NCI-H128 (cell line): ENCODE measurements around the gene UGT1A10.
"Not testable (repeated sequence)": the region's sequence is repeated elsewhere in the genome, so short reads cannot be mapped to it uniquely, and the experiment has no call there.

Experiments used
- DNase-seq: peaks from one replicate; lab custom pipeline; 2025; ENCODE audit not compliant: unreplicated experiment; lab: John Stamatoyannopoulos, UW

Gene UGT1A10

DNA sequence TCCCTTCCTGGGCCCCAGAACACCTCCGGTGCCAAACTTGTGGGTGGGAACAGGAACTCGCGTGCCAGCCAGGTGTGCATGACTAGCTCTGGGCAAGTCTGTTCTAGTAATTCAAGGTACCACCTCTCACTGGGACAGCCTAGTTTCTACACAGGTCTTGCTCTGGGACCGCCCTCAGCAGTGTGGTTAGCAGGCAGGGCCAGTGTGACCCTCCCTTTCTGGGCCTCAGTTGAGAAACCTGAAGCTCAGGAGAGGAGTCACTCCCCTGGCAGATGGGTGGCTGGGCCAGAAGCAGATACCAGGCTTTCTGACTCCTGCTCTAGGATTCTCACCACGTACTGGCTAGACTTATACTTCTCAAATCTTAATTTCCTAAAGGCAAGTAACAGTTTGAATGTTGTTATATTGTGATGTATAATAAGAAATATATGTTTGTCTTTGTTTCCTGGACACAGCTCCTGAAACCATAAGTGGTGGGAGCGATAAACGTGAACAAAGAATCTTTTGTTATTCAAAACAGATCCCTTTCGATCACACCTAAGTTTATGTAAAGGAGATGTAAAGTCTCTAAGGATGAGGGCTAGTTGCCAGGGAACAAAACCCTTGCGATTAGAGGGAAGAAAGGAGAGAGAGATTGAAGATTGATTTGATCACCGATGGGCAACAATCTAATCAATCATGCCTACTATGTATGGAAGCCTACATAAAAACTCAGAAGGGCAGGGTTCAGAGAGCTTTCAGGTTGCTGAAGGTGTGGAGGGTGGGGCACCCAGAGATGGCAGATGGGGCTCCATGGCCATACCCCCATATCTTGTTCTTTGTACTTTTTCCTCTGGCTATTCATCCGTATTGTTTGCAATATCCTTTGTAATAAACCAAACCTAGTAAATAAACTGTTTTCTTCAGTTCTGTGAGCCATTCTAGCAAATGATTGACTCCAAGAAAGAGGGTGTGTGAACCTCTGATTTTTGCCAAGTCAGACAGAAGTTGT, 55.5 kb downstream of the UGT1A10 start:
- DNase-seq: no peak

DNA sequence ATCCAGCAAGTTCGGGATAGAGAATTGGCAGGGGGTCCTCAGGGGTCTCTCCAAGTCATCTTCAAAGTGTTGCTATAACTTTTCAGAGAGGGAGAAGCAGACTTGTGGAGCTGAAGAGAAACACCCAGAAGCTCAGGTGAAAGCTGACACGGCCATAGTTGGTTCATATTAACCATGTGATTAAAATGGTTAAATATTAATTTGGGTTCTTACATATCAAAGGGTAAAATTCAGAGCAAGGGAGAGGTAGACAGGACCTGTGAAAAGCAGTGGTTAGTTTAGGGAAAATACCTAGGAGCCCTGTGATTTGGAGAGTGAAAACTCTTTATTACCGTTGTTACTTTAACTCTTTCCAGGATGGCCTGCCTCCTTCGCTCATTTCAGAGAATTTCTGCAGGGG, 56.4 kb downstream of the UGT1A10 start, which contains the start of gene UGT1A6:
UGT1A6 (plus strand) TSS at position 243 of the 400 bp plus-strand sequence; CDS start at position 358, 115 bp downstream.
- DNase-seq: no peak

DNA sequence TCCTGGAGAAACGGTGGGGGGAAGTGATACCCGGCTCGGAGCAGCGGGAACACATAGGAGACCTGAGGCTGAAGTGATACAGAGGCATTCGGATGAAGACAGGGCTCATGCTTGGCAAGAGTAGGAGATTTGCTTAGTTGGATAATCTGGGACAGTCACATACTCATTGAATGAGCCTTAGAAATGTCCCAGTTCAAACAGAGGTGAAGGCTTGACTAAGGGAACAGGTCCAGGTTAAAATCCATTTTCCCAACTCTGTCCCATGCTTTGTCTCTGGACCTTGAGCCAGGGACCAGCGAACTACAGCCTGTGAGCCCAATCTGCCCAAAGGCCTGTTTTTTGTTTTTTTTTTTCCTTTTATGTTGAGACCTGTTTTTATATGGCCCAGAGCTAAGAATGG, 57.7 kb downstream of the UGT1A10 start:
- DNase-seq: no peak

DNA sequence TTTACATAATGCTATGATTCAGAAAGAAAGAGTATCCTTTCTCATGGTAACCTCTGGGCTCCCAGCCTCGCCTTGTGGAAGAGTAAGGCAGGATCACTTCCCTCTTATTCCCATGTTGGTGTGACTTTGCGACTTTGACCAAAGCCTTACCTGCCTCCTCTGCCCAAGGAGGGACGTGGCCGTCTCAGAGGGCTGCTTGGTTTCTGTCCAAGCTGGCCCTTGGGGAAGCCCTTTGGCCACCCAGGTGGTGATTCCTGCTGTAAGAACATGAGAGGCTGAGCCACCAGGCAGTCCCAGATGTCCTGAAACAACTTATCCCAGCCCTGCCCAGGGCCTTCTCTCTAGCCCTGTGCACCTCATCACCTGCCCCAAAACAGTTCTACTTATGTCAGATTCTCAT, 62.5 kb downstream of the UGT1A10 start:
- no peak for DNase-seq

DNA sequence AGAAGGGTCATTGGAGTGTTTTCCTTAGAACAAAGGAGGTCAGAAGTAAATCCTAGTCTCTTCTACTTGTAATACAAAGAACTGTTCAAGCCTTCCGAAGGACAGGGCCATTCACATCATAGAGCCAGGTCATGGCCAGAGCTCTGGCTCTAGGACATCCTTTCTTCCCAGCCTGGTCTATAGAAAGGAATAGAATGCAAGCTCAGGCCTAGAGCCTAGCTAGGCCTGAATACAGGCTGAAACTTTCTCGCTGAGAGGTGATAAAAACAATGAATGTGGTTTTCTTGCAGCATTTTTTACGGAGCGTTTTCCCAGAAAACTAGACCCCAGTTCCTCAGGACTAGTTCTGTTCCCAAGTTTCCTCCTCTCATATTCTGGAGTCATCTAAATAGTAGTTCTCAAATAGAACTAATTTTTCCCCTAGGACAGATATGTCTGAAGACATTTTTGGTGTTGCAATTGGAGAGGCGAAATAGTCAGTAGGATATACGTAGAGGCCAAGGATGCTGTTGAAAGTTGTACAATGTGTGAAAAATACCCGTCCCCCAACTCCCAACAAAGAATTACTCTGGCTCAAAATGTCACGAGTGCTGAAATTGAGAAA, 63.3 kb downstream of the UGT1A10 start:
- no peak for DNase-seq

DNA sequence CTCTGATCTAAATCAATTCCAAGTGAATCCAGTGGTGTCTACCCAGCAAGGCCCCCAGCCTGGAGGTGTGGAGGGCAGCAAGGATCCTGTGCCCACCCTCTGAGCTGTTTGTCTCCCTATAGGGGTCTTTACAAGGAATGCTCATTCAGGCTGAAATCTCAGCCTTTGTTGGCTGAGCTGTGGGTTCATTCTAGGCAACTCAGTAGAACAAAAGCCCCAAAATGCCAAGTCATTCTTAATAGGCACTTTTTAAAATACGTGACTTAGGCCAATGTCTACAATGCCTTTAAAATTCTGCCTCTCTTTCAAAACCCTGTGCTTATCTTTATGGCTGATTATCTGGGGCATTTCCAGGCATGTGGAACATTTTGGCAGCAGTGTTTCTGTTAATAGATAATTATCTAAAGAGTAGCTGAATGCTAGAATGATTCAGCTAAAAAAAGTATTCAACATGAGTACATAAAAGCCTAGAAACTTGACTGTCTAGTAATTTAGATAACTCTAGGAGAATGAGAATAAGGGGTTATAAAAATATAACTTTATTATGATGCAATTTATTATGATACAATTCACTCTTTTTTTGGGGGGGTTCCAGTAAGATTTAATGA, 63.9 kb downstream of the UGT1A10 start:
- no peak for DNase-seq

DNA sequence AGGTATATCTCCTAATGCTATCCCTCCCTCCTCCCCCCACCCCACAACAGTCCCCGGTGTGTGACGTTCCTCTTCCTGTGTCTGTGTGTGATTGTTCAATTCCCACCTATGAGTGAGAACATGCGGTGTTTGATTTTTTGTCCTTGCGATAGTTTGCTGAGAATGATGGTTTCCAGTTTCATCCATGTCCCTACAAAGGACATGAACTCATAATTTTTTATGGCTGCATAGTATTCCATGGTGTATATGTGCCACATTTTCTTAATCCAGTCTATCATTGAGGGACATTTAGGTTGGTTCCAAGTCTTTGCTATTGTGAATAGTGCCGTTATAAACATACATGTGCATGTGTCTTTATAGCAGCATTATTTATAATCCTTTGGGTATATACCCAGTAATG, 64.6 kb downstream of the UGT1A10 start:
- DNase-seq: not testable (repeated sequence)

DNA sequence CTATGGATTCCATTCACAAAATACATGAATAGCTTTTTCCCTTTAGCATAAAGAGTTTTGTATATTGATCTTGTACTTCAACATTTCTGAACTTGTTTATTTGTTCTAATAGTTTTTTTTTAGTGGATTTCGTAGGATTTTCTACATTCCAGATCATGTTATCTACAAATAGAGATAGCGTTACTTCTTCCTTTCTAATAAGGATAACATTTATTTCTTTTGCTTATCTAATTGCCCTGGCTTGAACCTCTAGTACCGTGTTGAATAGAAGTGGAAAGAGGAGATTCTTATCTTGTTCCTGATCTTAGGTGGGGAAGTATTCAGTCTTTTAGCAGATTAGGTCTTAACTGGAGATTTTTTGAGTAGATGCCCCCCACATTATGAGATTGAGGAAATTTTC, 66.0 kb downstream of the UGT1A10 start:
- DNase-seq: no peak

DNA sequence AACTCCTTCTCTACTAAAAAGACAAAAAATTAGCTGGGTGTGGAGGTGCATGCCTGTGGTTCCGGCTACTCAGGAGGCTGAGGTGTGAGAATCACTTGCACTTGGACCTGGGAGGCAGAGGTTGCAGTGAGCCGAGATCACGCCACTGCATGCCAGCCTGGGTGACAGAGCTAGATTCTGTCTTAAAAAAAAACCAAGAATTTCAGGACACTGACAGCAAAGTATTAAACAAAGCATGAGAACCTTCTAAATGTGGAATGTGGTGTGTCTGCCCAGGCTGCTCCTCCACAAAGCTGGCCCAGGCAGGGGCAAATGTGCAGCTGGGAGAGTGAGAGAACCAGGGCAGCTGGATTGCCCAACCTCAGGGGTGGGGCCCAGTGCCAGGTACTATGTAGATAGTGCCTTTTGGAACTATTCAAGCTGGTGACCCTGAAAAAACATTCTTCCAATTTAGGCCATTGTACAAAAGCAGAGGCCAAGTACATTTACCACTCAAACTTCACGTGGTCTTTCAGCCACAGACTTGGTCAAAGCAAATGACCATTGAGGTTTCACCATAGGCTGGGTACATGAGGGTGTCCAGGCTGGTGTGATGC, 69.8 kb downstream of the UGT1A10 start:
- no peak for DNase-seq

DNA sequence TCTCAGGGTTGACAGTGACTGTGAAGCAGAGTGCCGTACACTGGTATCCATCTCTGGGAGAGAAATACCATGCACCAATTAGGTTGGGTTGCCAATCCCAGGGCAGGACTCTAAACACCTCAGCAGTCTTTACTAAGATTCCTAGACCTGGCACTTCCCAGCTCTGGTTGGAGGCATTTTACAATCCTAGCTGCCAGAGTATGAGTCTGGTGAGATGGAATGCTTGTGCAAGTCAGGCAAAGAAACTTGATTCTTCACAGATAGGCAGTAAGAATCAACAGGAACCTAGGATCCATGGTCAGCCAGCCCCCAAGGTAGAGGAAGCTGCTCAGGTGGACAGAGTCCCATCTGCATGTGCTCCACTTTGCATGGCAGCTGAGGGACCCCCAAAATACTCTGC, 70.5 kb downstream of the UGT1A10 start:
- no peak for DNase-seq

DNA sequence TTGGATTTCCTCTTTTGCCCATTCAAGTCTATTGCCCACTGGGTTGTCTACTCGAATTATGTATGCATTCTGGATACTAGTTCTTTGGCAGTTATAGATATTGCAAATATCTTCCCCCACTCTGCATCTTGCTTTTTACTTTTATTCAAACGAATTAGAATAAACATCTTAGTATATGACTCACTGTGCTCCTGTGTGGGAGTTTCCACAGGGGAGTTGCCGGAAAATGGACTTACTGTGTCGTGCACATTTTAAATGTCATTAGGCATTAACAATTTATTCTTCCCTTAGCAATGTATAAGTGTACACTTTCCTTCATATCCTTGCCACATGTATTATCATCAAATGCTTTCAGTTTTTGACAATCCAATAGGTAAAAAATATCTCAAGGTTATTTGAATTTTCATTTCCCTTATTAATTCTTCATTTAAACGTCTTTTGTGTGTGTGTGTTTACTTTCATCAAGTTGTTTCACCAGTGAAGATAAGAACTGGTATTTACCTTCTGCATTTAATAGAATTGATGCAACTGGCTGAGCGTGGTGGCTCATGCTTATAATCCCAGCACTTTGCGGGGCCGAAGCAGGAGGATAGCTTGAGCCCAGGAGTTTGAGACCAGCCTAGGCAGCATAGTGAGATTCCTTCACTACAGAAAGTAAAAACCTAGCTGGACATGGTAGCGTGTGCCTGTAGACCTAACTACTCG, 71.8 kb downstream of the UGT1A10 start:
- no peak for DNase-seq

DNA sequence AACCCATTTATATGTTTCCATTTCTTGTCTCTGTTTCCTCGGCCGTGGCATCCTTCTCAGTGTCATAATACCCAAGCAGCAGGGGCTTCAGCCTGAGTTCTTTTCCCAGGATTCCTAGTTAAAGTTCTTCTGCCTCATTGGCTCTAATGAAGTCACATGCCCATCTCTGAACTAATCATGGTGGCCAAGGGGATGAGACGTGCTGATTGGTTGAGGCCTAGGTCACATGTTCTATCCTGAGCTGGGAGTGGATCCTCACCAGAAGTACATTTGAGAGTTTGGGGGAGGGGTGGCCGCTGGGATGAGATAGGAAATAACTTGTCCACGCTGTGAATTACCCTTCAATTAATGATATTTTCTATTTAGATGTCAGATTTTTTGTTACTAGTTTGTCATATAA, 72.7 kb downstream of the UGT1A10 start:
- DNase-seq: no peak

DNA sequence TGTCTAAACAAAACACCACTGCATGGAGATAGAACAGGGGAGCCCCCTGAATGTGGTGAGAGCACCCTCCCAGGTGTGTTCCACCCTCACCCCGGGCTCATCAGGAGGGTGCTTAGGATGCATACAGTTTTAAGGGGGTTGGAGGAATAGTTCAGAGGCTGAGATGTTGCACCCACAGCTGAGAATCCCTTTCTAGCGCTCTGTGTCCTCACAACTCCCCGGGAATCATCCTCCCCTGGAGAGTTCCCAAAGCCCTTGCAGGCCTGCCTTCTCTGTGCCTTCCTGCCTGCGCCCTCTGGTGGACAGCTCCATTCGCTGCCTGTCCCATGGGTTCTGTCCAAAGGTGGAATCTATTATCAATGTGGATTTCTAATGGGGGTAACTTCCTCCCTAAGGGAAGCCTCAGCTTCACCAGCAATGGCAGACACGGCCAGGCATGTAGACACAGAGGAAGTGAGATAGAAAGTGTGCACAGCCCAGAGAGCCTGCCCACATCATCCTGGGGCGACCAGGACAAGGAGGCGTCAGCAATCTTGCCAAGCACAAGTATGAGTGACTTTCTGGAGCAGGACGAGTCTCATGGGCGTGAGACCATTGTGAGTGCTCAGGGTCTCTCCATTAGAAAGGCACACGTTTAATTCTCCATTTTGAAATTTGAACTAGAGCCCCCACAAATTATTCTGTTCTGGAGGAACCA, 75.2 kb downstream of the UGT1A10 start:
- peak; percentile 3 for DNase-seq

DNA sequence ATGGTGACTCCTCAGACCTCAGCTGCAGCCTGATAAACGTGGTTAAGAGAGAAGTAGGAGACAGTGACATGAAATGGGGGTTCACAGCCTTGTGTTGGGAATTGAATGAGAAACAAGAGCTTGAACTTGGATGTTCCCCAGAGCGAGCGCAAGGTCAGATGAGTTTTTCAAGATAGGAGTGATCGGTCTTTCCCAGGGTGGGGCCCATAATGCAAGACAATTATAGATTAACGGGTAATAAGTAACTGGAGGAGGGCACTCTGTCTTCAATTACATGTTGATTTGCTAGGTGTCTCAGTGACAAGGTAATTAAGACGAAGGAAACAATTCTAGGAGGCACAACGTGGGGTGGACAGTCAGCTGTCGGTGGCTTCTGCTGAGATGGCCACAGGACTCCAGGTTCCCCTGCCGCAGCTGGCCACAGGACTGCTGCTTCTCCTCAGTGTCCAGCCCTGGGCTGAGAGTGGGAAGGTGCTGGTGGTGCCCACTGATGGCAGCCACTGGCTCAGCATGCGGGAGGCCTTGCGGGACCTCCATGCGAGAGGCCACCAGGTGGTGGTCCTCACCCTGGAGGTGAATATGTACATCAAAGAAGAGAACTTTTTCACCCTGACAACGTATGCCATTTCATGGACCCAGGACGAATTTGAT, 76.5 kb downstream of the UGT1A10 start, which contains the start of gene UGT1A5:
UGT1A5 (plus strand) TSS at position 297 of the 651 bp plus-strand sequence; CDS start at position 382, 85 bp downstream.
- no peak for DNase-seq

DNA sequence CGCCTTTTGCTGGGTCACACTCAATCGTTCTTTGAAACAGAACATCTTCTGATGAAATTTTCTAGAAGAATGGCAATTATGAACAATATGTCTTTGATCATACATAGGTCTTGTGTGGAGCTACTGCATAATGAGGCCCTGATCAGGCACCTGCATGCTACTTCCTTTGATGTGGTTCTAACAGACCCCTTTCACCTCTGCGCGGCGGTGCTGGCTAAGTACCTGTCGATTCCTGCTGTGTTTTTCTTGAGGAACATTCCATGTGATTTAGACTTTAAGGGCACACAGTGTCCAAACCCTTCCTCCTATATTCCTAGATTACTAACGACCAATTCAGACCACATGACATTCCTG, 77.0 kb downstream of the UGT1A10 start:
- no peak for DNase-seq

DNA sequence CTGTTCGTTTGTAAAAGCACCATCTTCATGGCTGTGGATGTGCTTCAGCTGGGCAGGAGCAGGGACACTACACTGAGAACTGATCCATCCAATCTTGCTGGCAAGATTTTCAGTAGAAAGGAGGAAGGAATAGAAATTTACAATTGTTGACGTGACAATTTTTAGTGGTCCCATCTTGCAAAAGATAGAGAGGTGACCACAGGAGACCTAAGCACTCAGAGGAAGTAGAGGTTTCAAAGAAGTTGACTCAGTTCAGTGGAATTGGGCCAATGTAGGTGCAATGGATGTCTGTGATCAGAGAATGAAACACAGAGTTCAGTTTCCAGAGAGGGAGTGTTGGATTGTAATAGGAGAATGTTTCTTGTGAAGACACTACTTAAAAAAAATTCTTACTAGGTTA, 77.9 kb downstream of the UGT1A10 start:
- DNase-seq: no peak

DNA sequence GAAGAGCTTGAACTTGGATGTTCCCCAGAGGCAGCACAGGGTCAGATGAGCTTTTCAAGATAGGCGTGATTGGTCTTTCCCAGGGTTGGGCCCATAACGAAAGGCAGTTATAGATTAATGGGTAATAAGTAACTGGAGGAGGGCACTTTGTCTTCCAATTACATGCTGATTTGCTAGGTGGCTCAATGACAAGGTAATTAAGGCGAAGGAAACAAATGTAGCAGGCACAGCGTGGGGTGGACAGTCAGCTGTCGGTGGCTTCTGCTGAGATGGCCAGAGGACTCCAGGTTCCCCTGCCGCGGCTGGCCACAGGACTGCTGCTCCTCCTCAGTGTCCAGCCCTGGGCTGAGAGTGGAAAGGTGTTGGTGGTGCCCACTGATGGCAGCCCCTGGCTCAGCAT, 82.3 kb downstream of the UGT1A10 start, which contains the start of gene UGT1A4:
UGT1A4 (plus strand) TSS at position 185 of the 400 bp plus-strand sequence; CDS start at position 270, 85 bp downstream.
- DNase-seq: no peak

DNA sequence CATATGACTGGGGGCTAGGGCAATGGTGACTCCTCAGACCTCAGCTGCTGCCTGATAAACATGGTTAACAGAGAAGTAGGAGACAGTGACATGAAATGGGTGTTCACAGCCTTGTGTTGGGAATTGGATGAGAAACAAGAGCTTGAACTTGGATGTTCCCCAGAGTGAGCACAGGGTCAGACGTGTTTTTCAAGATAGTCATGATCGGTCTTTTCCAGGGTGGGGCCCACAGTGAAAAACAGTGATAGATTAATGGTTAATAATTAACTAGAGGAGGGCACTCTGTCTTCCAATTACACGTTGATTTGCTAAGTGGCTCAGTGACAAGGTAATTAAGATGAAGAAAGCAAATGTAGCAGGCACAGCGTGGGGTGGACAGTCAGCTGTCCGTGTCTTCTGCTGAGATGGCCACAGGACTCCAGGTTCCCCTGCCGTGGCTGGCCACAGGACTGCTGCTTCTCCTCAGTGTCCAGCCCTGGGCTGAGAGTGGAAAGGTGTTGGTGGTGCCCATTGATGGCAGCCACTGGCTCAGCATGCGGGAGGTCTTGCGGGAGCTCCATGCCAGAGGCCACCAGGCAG, 92.6 kb downstream of the UGT1A10 start, which contains the start of gene UGT1A3:
UGT1A3 (plus strand) TSS at position 320 of the 579 bp plus-strand sequence; CDS start at position 405, 85 bp downstream.
- DNase-seq: no peak
